Upper lobe of left lung (tissue), 4 donors: ENCODE data around the gene TUBB2A.

Experiments
- POLR2A ChIP-seq, 4 donors: fragments of 450-650 bp; IDR thresholded peaks; one replicate each; pipeline ENCODE4 v1.5.1; 2016 to 2017; ENCODE audit warnings: antibody characterized with exemption in 4 of 4, mild to moderate bottlenecking in 2 of 4
- POLR2AphosphoS5 ChIP-seq, 2 donors: sonication (generic); formaldehyde crosslinking; IDR thresholded peaks; one replicate each; pipeline ENCODE4 v1.5.1; 2017; ENCODE audit warnings: antibody characterized with exemption in 2 of 2

- TF ChIP-seq POLR2AphosphoS5 (IDR thresholded peaks at IDR 0.05) (no peak), POLR2A (IDR thresholded peaks at IDR 0.05) (no peak)
Measured at GRCh38 chr6:3144571-3144970, 12.8 kb downstream of the TUBB2A start.
